ENCODE data around the gene SPACA6. TPM values are rescaled to one million over a fixed set of nuclear protein-coding genes. Genes with fewer than 3 reads are reported as not detected.

SPACA6 gene
- total and polyA plus RNA-seq, 9 of the 15 experiments (the other 6 are each of a cell fraction or from before 2014, with no cell fraction given), result 1.3 to 17.3 (median 6.2) TPM

DNA sequence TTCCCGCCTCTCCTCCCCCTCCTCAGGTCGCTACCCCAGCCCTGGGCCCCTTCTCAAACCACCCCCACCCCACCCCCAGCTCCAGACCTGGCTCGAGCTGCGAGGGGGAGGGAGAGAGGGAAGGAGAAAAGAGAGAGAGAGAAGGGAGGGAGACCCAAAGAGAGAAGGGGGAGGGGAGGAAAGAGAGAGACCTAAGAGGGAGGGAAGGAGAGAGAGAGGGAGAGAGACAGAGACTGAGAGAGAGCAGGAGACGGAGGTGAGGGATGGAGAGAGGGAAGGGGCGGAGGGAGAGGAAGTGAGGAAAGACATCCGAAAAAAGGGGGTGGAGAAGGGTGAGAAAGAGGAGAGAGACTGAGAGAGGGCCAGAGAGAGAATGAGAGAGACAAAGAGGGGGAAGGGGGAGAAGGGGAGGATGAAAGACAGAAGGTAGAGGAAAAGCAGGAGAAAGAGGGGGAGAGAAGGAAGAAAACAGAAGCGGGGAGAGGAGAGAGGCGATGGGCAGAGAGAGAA, 2.0 kb upstream of the SPACA6 start (continued):
- TF ChIP-seq, protein P1, sequence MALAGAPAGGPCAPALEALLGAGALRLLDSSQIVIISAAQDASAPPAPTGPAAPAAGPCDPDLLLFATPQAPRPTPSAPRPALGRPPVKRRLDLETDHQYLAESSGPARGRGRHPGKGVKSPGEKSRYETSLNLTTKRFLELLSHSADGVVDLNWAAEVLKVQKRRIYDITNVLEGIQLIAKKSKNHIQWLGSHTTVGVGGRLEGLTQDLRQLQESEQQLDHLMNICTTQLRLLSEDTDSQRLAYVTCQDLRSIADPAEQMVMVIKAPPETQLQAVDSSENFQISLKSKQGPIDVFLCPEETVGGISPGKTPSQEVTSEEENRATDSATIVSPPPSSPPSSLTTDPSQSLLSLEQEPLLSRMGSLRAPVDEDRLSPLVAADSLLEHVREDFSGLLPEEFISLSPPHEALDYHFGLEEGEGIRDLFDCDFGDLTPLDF (CRISPR knock-in tag; IDR thresholded peaks at IDR 0.05), result no peak
- TF ChIP-seq, protein P2, sequence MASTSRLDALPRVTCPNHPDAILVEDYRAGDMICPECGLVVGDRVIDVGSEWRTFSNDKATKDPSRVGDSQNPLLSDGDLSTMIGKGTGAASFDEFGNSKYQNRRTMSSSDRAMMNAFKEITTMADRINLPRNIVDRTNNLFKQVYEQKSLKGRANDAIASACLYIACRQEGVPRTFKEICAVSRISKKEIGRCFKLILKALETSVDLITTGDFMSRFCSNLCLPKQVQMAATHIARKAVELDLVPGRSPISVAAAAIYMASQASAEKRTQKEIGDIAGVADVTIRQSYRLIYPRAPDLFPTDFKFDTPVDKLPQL (IDR thresholded peaks at IDR 0.05; ENCODE audit: extremely low read depth, insufficient read length), result no peak
- no peak for TF ChIP-seq NFE2L1 (tag; IDR thresholded peaks at IDR 0.05; ENCODE audit: borderline replicate concordance, low read depth)
- TF ChIP-seq, protein P3, sequence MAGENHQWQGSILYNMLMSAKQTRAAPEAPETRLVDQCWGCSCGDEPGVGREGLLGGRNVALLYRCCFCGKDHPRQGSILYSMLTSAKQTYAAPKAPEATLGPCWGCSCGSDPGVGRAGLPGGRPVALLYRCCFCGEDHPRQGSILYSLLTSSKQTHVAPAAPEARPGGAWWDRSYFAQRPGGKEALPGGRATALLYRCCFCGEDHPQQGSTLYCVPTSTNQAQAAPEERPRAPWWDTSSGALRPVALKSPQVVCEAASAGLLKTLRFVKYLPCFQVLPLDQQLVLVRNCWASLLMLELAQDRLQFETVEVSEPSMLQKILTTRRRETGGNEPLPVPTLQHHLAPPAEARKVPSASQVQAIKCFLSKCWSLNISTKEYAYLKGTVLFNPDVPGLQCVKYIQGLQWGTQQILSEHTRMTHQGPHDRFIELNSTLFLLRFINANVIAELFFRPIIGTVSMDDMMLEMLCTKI (IDR thresholded peaks at IDR 0.05; ENCODE audit: partially characterized antibody), result no peak
- TF ChIP-seq ZNF76 (CRISPR knock-in tag; IDR thresholded peaks at IDR 0.05; ENCODE audit: borderline replicate concordance), result no peak
- TF ChIP-seq ESRRA (IDR thresholded peaks at IDR 0.05; ENCODE audit: borderline replicate concordance, low read depth), result no peak
- TF ChIP-seq ZNF324 (CRISPR knock-in tag; IDR thresholded peaks at IDR 0.05), result no peak
- TF ChIP-seq ELF4 (CRISPR knock-in tag; IDR thresholded peaks at IDR 0.05), result peak; percentile 89; the same call in 1 of the 2 replicates
- TF ChIP-seq, protein P4, sequence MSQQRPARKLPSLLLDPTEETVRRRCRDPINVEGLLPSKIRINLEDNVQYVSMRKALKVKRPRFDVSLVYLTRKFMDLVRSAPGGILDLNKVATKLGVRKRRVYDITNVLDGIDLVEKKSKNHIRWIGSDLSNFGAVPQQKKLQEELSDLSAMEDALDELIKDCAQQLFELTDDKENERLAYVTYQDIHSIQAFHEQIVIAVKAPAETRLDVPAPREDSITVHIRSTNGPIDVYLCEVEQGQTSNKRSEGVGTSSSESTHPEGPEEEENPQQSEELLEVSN (IDR thresholded peaks at IDR 0.05; ENCODE audit: borderline replicate concordance in 1 of 2, extremely low read depth in 1 of 2, insufficient read depth in 1 of 2, insufficient read length in 1 of 2, low read depth in 1 of 2, low read length in 1 of 2, poor library complexity in 1 of 2, severe bottlenecking in 1 of 2), result no peak
- TF ChIP-seq, protein P5, sequence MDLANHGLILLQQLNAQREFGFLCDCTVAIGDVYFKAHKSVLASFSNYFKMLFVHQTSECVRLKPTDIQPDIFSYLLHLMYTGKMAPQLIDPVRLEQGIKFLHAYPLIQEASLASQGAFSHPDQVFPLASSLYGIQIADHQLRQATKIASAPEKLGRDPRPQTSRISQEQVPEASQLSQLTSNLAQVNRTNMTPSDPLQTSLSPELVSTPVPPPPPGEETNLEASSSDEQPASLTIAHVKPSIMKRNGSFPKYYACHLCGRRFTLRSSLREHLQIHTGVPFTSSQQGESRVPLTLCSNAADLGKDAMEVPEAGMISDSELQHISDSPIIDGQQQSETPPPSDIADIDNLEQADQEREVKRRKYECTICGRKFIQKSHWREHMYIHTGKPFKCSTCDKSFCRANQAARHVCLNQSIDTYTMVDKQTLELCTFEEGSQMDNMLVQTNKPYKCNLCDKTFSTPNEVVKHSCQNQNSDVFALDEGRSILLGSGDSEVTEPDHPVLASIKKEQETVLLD (IDR thresholded peaks at IDR 0.05), result peak; percentile 90
- no peak for TF ChIP-seq ETS2 (tag; IDR thresholded peaks at IDR 0.05; ENCODE audit: borderline replicate concordance, poor library complexity, severe bottlenecking)
- no peak for TF ChIP-seq HEY1 (CRISPR knock-in tag; IDR thresholded peaks at IDR 0.05; ENCODE audit: borderline replicate concordance)
- peak; percentile 90 for TF ChIP-seq SMARCA5 (IDR thresholded peaks at IDR 0.05)
- TF ChIP-seq MEIS2 (IDR thresholded peaks at IDR 0.05; ENCODE audit: partially characterized antibody), result peak; percentile 41
- TF ChIP-seq, protein P6, sequence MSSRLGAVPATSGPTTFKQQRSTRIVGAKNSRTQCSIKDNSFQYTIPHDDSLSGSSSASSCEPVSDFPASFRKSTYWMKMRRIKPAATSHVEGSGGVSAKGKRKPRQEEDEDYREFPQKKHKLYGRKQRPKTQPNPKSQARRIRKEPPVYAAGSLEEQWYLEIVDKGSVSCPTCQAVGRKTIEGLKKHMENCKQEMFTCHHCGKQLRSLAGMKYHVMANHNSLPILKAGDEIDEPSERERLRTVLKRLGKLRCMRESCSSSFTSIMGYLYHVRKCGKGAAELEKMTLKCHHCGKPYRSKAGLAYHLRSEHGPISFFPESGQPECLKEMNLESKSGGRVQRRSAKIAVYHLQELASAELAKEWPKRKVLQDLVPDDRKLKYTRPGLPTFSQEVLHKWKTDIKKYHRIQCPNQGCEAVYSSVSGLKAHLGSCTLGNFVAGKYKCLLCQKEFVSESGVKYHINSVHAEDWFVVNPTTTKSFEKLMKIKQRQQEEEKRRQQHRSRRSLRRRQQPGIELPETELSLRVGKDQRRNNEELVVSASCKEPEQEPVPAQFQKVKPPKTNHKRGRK (tag; IDR thresholded peaks at IDR 0.05), result peak; percentile 95
- TF ChIP-seq JUND (IDR thresholded peaks at IDR 0.05; ENCODE audit: borderline replicate concordance, low read depth, low read length), result no peak
- no peak for TF ChIP-seq JUND (tag; IDR thresholded peaks at IDR 0.05; ENCODE audit: borderline replicate concordance, low read depth, low read length)
- no peak for TF ChIP-seq PURB (CRISPR knock-in tag; IDR thresholded peaks at IDR 0.05; ENCODE audit: low read depth)
- no peak; the same call in 1 of the 2 replicates for TF ChIP-seq EP400 (IDR thresholded peaks at IDR 0.05)
- no peak for TF ChIP-seq FOXJ3 (CRISPR knock-in tag; IDR thresholded peaks at IDR 0.05)
- TF ChIP-seq TRIM28 (IDR thresholded peaks at IDR 0.05), result 0 out of 2 replicates have a peak, but pooled peaks have one; percentile 41
